Cerebellar nuclear complex (tissue), 1 donor: Measurements from ENCODE around the gene HERC2.
"Not testable (repeated sequence)": the region's sequence is repeated elsewhere in the genome, so short reads cannot be mapped to it uniquely, and the experiment has no call there.

ENCODE experiments used
- DNase-seq, 2 experiments: peaks; one replicate each; lab custom pipeline; 2025; lab: John Stamatoyannopoulos, UW

The HERC2 gene

DNA sequence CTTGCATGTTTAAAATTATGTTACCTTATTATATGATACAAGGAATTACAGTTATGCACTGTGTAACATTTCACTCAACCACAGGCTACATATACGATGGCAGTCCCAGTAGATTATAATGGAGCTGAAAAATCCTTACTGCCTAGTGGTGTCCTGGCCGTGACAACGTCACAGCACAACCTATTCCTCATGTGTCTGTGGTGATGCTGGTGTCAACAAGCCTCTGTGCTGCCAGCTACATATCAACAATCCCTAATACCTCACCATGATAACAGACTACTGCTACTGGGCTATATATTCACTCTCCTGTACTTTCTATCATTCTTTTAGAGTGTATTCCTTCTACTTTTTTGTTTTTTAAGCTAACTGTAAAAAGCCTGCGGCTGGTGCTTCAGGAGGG lies 142.7 kb downstream of the HERC2 start:
- DNase-seq = no peak

- no peak for DNase-seq
These were observed 143.3 kb downstream of the HERC2 start for GRCh38 chr15:28178727-28179126.

GRCh38 chr15:28178290-28178689 lies 143.7 kb downstream of the HERC2 start:
- no peak for DNase-seq

DNA sequence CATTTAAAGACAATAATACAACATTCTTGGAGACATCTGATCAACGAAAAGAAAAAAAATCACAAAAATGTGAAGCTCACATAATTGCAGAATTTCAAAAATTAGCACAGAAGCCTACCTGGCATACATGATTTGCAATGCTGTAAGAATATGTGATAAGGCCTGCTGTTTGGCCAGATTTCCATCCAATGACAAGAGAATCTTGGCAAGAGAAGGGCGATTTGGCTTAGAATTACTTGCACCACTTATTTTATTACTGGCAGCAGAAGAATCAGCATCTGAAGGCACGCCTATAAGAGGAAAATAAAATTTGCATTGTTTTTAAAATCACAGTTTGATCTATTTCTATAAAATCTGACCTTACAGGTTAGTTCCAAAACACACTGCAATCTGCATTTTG lies 152.6 kb downstream of the HERC2 start:
- no peak for DNase-seq

- not testable (repeated sequence) for DNase-seq
These were observed 153.4 kb downstream of the HERC2 start for GRCh38 chr15:28168405-28169121.

- no peak for DNase-seq
These were observed 154.9 kb downstream of the HERC2 start for GRCh38 chr15:28167042-28167441.

GRCh38 chr15:28165791-28166190 lies 156.2 kb downstream of the HERC2 start:
- no peak for DNase-seq

DNA sequence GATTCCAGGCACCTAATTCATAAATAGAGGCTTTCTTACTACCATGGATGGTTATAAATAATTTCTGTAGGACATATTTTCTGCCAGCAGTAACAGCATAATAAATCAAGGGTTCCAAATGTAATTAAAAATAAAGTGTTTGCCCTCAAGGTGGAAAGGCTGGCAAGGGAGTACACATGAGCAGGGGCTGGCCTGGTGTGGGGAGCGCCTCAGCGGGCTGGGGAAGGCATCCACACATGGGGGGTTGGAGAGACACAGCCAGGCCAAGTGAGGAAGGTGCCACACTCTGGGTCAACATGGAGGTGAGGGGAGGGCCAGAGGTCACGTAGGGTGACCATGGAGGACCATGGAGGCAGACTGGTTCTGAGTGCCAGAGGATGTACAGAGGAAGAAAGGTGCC lies 157.1 kb downstream of the HERC2 start:
- no peak for DNase-seq

- no peak for DNase-seq
These were observed 167.7 kb downstream of the HERC2 start for GRCh38 chr15:28154283-28154682.

DNA sequence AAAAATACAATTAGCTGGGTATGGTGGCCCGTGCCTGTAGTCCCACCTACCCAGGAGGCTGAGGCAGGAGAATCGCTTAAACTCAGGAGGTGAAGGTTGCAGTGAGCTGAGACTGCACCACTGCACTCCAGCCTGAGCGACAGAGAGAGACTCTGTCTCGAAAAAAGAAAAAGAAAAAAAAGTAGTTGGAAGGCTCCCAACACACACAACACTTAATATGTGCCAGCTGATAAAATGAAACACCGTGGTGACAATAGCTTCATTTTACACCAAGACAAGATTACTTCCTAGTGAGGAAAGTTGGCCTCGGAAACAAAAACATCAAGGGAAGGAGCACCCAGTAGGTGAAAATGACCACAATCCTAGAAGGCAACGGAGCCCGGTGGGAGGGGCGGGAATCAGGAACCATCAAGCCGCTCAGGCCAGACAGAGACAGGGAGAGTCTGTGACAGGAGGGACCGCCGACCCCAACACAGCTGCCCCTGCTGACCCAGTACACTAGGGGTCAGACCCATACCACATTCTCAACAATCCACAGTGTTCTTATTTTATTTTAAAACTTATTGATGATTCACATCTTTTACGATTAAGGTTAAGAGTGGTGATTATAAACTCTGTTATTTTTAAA lies 168.4 kb downstream of the HERC2 start:
- no peak for DNase-seq

DNA sequence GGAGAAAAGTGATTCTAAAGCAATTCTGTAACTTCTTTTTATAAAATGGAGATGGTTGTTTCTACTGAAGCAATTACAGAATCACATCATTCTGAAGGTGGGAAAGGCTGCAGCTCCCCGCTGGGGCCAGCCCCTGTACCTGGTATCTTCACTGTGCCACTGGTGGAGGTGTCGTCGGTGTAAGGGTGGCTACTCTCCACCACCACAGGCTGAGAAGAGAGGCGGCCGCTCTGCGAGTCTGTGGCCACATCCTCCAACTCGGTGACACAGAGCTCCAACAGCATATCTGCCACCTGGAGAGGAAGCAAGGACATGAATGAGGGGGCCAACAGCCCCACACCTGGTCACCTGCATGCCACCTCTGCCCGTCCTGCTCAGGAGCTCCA lies 169.4 kb downstream of the HERC2 start:
- DNase-seq = not testable (repeated sequence)

DNA sequence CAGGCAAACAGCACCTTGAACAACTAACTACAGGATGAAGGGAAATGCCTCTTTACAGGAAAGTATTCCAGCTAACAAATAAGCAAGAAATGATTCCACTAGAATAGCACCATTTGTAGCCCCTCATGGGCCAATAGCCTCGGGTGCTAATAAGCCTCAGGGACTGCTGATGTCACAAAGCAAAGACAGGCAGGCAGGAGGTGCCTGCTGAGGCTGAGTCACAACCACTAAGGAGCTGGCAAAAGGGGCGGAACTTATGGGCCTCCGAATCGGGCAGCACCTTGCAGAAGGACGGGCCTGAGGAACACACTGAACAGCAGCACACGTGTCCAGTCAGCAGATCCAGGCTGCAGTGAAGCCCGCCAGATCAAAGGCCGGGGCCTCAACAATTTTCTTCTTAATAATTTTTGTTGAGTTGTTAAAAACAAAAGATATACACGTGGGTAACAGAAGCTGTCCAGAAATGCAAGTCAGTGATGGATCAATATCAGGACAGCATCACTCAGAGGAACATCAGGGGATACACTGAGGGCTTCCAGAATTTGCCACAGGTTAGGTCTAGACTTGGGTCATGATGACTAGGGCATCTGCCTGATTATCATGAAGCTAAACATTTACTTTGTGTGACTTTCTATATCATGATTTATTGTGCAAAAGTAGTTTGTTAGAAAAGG lies 170.0 kb downstream of the HERC2 start:
- DNase-seq = not testable (repeated sequence)

- DNase-seq = no peak
These were observed 174.2 kb downstream of the HERC2 start for GRCh38 chr15:28147801-28148200.

- DNase-seq = not testable (repeated sequence)
These were observed 176.6 kb downstream of the HERC2 start for GRCh38 chr15:28145419-28145818.

- DNase-seq = no peak
These were observed 181.9 kb downstream of the HERC2 start for GRCh38 chr15:28140062-28140461.

- not testable (repeated sequence) for DNase-seq
These were observed 184.5 kb downstream of the HERC2 start for GRCh38 chr15:28137408-28138039.

DNA sequence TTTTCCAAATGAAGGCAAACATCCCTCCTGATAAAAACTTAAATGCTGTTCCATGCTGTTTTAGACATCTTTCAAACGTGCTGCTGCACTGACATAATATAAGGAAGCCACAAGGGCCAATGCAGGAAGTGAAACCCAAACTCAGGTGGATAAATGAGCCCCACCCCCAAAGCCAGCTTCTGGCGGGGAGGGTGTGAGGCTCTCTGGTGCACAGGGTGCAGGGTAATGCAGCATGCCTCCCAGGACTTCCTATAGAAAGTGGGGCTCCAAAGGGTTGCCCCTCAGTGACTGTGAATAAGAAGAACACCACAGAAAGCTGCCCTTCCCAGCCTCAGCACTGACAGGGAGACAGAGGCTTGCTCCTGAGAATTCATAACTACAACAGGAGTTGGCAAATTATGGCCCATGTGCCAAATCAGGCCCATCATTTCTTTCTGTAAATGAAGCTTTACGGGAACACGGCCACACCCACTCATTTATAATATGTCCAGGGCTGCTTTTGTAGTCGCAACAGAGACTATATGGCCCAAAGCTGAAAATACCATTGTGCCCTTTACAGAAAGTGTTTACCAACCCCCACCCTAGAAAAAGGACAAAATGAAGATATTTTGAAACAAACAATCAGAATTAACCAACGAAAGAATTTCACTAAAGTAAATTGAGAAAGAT lies 185.6 kb downstream of the HERC2 start:
- not testable (repeated sequence) for DNase-seq

DNA sequence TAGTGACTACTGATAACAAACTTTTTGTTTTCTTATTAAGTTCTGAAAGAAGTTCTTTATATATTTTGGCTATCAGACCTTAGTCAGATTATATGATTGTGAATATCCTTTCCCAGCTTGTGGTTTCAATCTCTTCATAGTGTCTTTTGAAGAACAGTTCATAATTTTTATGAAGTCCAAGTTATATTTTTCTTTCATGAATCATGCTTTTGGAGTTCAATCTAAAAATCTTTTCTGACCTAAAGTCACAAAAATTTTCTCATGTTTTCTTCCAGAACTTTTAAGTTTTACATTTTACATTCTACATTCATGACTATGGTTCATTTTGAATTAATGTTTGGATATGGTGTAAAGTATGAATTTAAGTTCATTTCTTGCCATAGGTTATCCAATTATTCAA lies 188.7 kb downstream of the HERC2 start:
- no peak for DNase-seq

DNA sequence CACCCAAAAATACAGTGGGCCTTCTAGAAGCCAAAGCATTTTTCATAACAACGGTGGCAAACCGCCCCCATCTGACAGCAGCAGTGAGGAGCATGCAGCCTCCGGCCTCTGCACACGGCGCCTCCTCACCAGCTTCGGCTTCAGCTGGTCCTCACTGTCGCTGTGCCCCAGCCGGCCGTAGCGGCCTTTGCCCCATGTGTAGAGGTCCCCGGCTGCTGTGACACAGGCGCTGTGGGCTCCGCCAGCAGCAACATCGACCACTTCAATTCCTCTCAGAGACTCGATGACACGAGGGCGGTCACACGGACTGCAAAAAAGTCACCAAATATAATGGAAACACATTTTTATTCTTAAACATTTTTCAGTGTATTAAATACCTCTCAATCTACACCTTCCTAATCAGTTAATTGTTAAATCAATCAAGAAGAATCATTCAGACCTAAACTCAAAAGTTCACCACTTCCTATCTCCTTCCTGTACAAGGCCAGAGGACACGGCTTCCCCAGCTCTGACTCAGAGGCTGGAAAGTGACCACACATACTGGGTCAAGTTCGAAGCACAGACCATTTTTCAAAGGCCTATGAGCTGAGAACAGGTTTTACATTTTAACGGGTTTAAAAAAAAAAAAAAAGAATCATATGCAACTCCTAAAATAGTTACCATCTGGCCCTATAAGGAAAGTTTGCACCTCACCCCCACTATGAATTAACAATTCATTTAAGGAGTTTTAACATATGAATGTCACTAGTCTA lies 189.3 kb downstream of the HERC2 start:
- DNase-seq = no peak

GRCh38 chr15:28131946-28132345 lies 190.0 kb downstream of the HERC2 start:
- DNase-seq = no peak

DNA sequence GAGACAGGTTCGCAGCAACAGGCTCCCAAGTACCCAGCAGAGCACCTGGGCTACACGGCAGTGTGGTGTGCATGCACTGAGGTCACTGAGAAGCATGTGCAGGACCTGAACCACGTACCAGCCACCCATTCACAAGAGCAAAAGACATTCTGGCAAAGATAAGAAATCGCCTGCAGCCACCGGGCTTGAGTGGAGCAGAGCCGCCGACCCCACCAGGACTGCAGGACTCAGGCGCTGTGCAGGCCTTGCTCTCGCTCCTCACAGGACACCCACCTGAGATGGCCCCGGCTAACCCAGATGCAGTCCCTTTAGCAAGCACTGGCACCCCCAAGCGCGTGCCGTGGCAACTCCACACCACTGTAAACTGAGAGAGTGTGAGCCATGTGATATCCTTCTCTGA lies 190.6 kb downstream of the HERC2 start:
- DNase-seq = no peak
